ENCODE measurements around the gene NHERF1. TPM values are rescaled to one million over a fixed set of nuclear protein-coding genes. Genes with fewer than 3 reads are reported as not detected.

The NHERF1 gene
- total and polyA plus RNA-seq, 2 of the 13 experiments (the other 11 are each of a cell fraction or from before 2014, with no cell fraction given), result 169 to 269 TPM

DNA sequence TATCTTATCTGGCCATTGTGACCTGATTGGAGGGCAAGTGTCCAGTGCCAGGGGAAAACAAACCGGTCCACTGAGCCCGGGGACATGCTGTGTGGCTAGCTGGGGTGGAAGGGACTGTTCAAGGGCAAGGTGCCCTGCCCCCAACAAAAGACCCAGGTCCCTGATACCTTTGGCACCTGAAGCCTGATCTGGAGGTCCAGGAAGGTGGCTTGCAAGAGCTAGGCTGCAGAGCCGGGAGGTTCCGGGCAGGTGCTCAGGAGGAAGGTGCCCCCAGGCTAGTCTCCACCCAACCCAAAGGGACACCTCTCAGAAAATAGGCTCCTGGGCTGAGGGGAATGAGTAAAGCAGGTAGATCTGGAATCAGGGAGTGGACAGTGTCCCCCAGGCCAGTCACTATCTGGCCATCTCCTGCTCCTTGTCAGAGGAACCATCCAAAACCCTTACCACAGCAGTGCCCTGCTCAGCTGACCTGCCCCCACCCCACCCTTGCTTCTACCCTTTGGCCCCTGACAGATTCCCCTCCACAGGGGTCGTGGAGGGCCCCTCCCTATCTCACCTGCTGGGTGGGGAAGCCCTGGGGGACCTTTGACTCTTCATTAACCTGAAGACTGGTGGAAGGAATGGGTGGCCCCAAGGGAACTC is 21.5 kb downstream of the NHERF1 start (continued):
- peak; percentile 32 for TF ChIP-seq HNRNPH1 (optimal IDR thresholded peaks at IDR 0.05; ENCODE audit: low read depth, low read length)
- TF ChIP-seq ADNP (CRISPR knock-in tag; IDR thresholded peaks at IDR 0.05), result no peak
- no peak for TF ChIP-seq ZFAT (CRISPR knock-in tag; conservative IDR thresholded peaks at IDR 0.05)
- TF ChIP-seq ZNF773 (CRISPR knock-in tag; IDR thresholded peaks at IDR 0.05; ENCODE audit: borderline replicate concordance), result no peak
- TF ChIP-seq ZBTB14 (CRISPR knock-in tag; IDR thresholded peaks at IDR 0.05), result no peak
- no peak for TF ChIP-seq ZNF292 (CRISPR knock-in tag; IDR thresholded peaks at IDR 0.05; ENCODE audit: borderline replicate concordance, low read depth)
- TF ChIP-seq, protein P1, sequence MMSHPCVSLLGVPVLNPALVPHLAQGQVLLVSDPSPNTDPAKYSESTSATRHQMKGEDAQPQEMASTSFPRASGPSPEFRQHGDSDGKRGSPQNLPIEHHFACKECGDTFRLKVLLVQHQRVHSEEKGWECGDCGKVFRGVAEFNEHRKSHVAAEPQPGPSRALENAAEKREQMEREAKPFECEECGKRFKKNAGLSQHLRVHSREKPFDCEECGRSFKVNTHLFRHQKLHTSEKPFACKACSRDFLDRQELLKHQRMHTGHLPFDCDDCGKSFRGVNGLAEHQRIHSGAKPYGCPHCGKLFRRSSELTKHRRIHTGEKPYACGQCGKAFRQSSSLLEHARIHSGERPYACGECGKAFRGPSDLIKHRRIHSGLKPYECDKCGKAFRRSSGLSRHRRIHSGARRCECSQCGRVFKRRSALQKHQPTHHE (CRISPR knock-in tag; IDR thresholded peaks at IDR 0.05; ENCODE audit: borderline replicate concordance), result no peak
- TF ChIP-seq PAF1 (CRISPR knock-in tag; IDR thresholded peaks at IDR 0.05), result peak; percentile 50; the same call in 1 of the 2 replicates
- no peak for TF ChIP-seq ZNF747 (CRISPR knock-in tag; IDR thresholded peaks at IDR 0.05; ENCODE audit: borderline replicate concordance)
- TF ChIP-seq KLF15 (CRISPR knock-in tag; IDR thresholded peaks at IDR 0.05; ENCODE audit: borderline replicate concordance), result no peak
- TF ChIP-seq GRHL1 (CRISPR knock-in tag; conservative IDR thresholded peaks at IDR 0.05), result no peak
- TF ChIP-seq NCOA5 (CRISPR knock-in tag; IDR thresholded peaks at IDR 0.05), result no peak
- no peak for TF ChIP-seq FLYWCH1 (CRISPR knock-in tag; IDR thresholded peaks at IDR 0.05)
- TF ChIP-seq SAP130 (CRISPR knock-in tag; IDR thresholded peaks at IDR 0.05; ENCODE audit: low read depth), result no peak; the same call in 1 of the 2 replicates
- TF ChIP-seq U2AF2 (IDR thresholded peaks at IDR 0.05; ENCODE audit: low read depth, low read length), result no peak
- no peak for TF ChIP-seq ERF (CRISPR knock-in tag; IDR thresholded peaks at IDR 0.05)
- TF ChIP-seq NR2F2 (IDR thresholded peaks at IDR 0.05; ENCODE audit: borderline replicate concordance, low read depth), result peak; percentile 21; the same call in 1 of the 2 replicates
- no peak for TF ChIP-seq ATM (IDR thresholded peaks at IDR 0.05; ENCODE audit: borderline replicate concordance)
- TF ChIP-seq ZNF329 (CRISPR knock-in tag; IDR thresholded peaks at IDR 0.05; ENCODE audit: low read depth), result no peak
- TF ChIP-seq, protein P2, sequence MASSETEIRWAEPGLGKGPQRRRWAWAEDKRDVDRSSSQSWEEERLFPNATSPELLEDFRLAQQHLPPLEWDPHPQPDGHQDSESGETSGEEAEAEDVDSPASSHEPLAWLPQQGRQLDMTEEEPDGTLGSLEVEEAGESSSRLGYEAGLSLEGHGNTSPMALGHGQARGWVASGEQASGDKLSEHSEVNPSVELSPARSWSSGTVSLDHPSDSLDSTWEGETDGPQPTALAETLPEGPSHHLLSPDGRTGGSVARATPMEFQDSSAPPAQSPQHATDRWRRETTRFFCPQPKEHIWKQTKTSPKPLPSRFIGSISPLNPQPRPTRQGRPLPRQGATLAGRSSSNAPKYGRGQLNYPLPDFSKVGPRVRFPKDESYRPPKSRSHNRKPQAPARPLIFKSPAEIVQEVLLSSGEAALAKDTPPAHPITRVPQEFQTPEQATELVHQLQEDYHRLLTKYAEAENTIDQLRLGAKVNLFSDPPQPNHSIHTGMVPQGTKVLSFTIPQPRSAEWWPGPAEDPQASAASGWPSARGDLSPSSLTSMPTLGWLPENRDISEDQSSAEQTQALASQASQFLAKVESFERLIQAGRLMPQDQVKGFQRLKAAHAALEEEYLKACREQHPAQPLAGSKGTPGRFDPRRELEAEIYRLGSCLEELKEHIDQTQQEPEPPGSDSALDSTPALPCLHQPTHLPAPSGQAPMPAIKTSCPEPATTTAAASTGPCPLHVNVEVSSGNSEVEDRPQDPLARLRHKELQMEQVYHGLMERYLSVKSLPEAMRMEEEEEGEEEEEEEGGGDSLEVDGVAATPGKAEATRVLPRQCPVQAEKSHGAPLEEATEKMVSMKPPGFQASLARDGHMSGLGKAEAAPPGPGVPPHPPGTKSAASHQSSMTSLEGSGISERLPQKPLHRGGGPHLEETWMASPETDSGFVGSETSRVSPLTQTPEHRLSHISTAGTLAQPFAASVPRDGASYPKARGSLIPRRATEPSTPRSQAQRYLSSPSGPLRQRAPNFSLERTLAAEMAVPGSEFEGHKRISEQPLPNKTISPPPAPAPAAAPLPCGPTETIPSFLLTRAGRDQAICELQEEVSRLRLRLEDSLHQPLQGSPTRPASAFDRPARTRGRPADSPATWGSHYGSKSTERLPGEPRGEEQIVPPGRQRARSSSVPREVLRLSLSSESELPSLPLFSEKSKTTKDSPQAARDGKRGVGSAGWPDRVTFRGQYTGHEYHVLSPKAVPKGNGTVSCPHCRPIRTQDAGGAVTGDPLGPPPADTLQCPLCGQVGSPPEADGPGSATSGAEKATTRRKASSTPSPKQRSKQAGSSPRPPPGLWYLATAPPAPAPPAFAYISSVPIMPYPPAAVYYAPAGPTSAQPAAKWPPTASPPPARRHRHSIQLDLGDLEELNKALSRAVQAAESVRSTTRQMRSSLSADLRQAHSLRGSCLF (CRISPR knock-in tag; IDR thresholded peaks at IDR 0.05; ENCODE audit: borderline replicate concordance), result no peak
- no peak for TF ChIP-seq NBN (conservative IDR thresholded peaks at IDR 0.05)
